B cell (primary cell): Measurements from ENCODE around the gene CYP26A1.

ENCODE experiments used
- EZH2 ChIP-seq: IDR thresholded peaks from 2 replicates; pipeline ENCODE4 v1.6.1; 2012; ENCODE audit warnings: borderline replicate concordance, low read depth, mild to moderate bottlenecking, moderate library complexity, low read length; ENCODE audit not compliant: insufficient read depth, poor library complexity, severe bottlenecking
- TF ChIP-seq, protein P1 (sequence below): fragments of 200-600 bp; IDR thresholded peaks from one replicate; pipeline ENCODE4 v1.8.0; 2022; ENCODE audit warnings: antibody characterized with exemption, mild to moderate bottlenecking

- TF ChIP-seq, protein P1, sequence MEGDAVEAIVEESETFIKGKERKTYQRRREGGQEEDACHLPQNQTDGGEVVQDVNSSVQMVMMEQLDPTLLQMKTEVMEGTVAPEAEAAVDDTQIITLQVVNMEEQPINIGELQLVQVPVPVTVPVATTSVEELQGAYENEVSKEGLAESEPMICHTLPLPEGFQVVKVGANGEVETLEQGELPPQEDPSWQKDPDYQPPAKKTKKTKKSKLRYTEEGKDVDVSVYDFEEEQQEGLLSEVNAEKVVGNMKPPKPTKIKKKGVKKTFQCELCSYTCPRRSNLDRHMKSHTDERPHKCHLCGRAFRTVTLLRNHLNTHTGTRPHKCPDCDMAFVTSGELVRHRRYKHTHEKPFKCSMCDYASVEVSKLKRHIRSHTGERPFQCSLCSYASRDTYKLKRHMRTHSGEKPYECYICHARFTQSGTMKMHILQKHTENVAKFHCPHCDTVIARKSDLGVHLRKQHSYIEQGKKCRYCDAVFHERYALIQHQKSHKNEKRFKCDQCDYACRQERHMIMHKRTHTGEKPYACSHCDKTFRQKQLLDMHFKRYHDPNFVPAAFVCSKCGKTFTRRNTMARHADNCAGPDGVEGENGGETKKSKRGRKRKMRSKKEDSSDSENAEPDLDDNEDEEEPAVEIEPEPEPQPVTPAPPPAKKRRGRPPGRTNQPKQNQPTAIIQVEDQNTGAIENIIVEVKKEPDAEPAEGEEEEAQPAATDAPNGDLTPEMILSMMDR = peak; percentile 49
- TF ChIP-seq EZH2 = no peak
Observed at GRCh38 chr10:93062514-93063143, 11.1 kb upstream of the CYP26A1 start.
